HEK293 (cell line): Measurements from ENCODE around the gene HEATR3.

ENCODE experiments used
- GFI1B ChIP-seq: fragments of 450-650 bp; formaldehyde crosslinking; IDR thresholded peaks from 2 replicates; pipeline ENCODE4 v1.5.1; 2016; ENCODE audit warnings: missing biosample characterization, missing genetic modification characterization
- HOXA7 ChIP-seq: sonication (generic); formaldehyde crosslinking; IDR thresholded peaks from 2 replicates; pipeline ENCODE4 v1.8.1; 2022; ENCODE audit warnings: missing genetic modification reagents, borderline replicate concordance
- KLF10 ChIP-seq: fragments of 450-650 bp; IDR thresholded peaks from 2 replicates; pipeline ENCODE4 v1.5.1; 2018; ENCODE audit warnings: missing biosample characterization, mild to moderate bottlenecking, missing genetic modification characterization
- MZF1 ChIP-seq: fragments of 450-650 bp; formaldehyde crosslinking; IDR thresholded peaks from 2 replicates; pipeline ENCODE4 v1.5.1; 2017; ENCODE audit warnings: missing biosample characterization, missing genetic modification characterization, borderline replicate concordance
- SCRT2 ChIP-seq: fragments of 450-650 bp; formaldehyde crosslinking; IDR thresholded peaks from 2 replicates; pipeline ENCODE4 v1.5.1; 2016; ENCODE audit warnings: missing biosample characterization, missing genetic modification characterization
- SP3 ChIP-seq: fragments of 450-650 bp; formaldehyde crosslinking; IDR thresholded peaks from 2 replicates; pipeline ENCODE4 v1.5.1; 2016; ENCODE audit warnings: missing biosample characterization, missing genetic modification characterization
- ZBTB1 ChIP-seq: fragments of 450-650 bp; formaldehyde crosslinking; IDR thresholded peaks from 2 replicates; pipeline ENCODE4 v1.5.1; 2016; ENCODE audit warnings: missing biosample characterization, missing genetic modification characterization
- ZFHX2 ChIP-seq: fragments of 450-650 bp; formaldehyde crosslinking; conservative IDR thresholded peaks from 2 replicates; pipeline ENCODE4 v1.5.1; 2016; ENCODE audit warnings: missing biosample characterization, missing genetic modification characterization
- ZFP37 ChIP-seq: fragments of 450-650 bp; formaldehyde crosslinking; IDR thresholded peaks from 2 replicates; pipeline ENCODE4 v1.5.1; 2016; ENCODE audit warnings: missing biosample characterization, missing genetic modification characterization
- ZNF132 ChIP-seq: fragments of 450-650 bp; formaldehyde crosslinking; IDR thresholded peaks from 2 replicates; pipeline ENCODE4 v1.5.1; 2017; ENCODE audit warnings: missing biosample characterization, missing genetic modification characterization, borderline replicate concordance
- ZNF140 ChIP-seq: fragments of 450-650 bp; formaldehyde crosslinking; IDR thresholded peaks from 2 replicates; pipeline ENCODE4 v1.5.1; 2016; ENCODE audit warnings: missing biosample characterization, missing genetic modification characterization
- ZNF155 ChIP-seq: fragments of 450-650 bp; formaldehyde crosslinking; IDR thresholded peaks from 2 replicates; pipeline ENCODE4 v1.5.1; 2016; ENCODE audit warnings: missing biosample characterization, missing genetic modification characterization
- ZNF221 ChIP-seq: fragments of 450-650 bp; formaldehyde crosslinking; IDR thresholded peaks from 2 replicates; pipeline ENCODE4 v1.5.1; 2017; ENCODE audit warnings: missing biosample characterization, missing genetic modification characterization, borderline replicate concordance
- ZNF223 ChIP-seq: fragments of 450-650 bp; formaldehyde crosslinking; IDR thresholded peaks from 2 replicates; pipeline ENCODE4 v1.5.1; 2016; ENCODE audit warnings: missing biosample characterization, missing genetic modification characterization
- ZNF24 ChIP-seq: fragments of 450-650 bp; formaldehyde crosslinking; IDR thresholded peaks from 2 replicates; pipeline ENCODE4 v1.5.1; 2016; ENCODE audit warnings: missing biosample characterization, missing genetic modification characterization
- ZNF324 ChIP-seq: fragments of 450-650 bp; formaldehyde crosslinking; IDR thresholded peaks from 2 replicates; pipeline ENCODE4 v1.5.1; 2016; ENCODE audit warnings: missing biosample characterization, missing genetic modification characterization
- ZNF426 ChIP-seq: fragments of 450-650 bp; formaldehyde crosslinking; IDR thresholded peaks from 2 replicates; pipeline ENCODE4 v1.5.1; 2017; ENCODE audit warnings: missing biosample characterization, missing genetic modification characterization, mild to moderate bottlenecking, inconsistent platforms, moderate library complexity
- ZNF473 ChIP-seq: fragments of 450-650 bp; formaldehyde crosslinking; IDR thresholded peaks from 2 replicates; pipeline ENCODE4 v1.5.1; 2017; ENCODE audit warnings: missing biosample characterization, missing genetic modification characterization
- ZNF510 ChIP-seq: fragments of 450-650 bp; formaldehyde crosslinking; IDR thresholded peaks from 2 replicates; pipeline ENCODE4 v1.5.1; 2018; ENCODE audit warnings: mild to moderate bottlenecking, missing genetic modification characterization, missing biosample characterization; ENCODE audit not compliant: insufficient replicate concordance
- ZNF571 ChIP-seq: fragments of 450-650 bp; formaldehyde crosslinking; IDR thresholded peaks from 2 replicates; pipeline ENCODE4 v1.5.0; 2017; ENCODE audit warnings: missing biosample characterization, missing genetic modification characterization
- ZNF621 ChIP-seq: fragments of 450-650 bp; formaldehyde crosslinking; IDR thresholded peaks from 2 replicates; pipeline ENCODE4 v1.5.1; 2017; ENCODE audit warnings: missing biosample characterization, missing genetic modification characterization
- ZNF623 ChIP-seq: fragments of 450-650 bp; formaldehyde crosslinking; IDR thresholded peaks from 2 replicates; pipeline ENCODE4 v1.5.1; 2016; ENCODE audit warnings: missing biosample characterization, missing genetic modification characterization
- ZNF626 ChIP-seq: fragments of 450-650 bp; sonication (Bioruptor Pico); formaldehyde crosslinking; IDR thresholded peaks from 2 replicates; pipeline ENCODE4 v1.5.1; 2018; ENCODE audit warnings: missing biosample characterization, missing genetic modification characterization, inconsistent platforms
- ZNF639 ChIP-seq: fragments of 450-650 bp; formaldehyde crosslinking; IDR thresholded peaks from 2 replicates; pipeline ENCODE4 v1.5.1; 2016; ENCODE audit warnings: missing biosample characterization, missing genetic modification characterization
- ZNF660 ChIP-seq: fragments of 450-650 bp; IDR thresholded peaks from 2 replicates; pipeline ENCODE4 v1.5.1; 2018; ENCODE audit warnings: missing biosample characterization, mild to moderate bottlenecking, missing genetic modification characterization
- ZSCAN23 ChIP-seq: fragments of 450-650 bp; formaldehyde crosslinking; IDR thresholded peaks from 2 replicates; pipeline ENCODE4 v1.5.1; 2016; ENCODE audit warnings: missing biosample characterization, missing genetic modification characterization
- TF ChIP-seq, protein P1 (sequence below): fragments of 450-650 bp; formaldehyde crosslinking; IDR thresholded peaks from 2 replicates; pipeline ENCODE4 v1.5.1; 2016; ENCODE audit warnings: missing biosample characterization, missing genetic modification characterization
- TF ChIP-seq, protein P2 (sequence below): fragments of 450-650 bp; formaldehyde crosslinking; IDR thresholded peaks from 2 replicates; pipeline ENCODE4 v1.5.1; 2017; ENCODE audit warnings: missing biosample characterization, missing genetic modification characterization
- TF ChIP-seq, protein P3 (sequence below): fragments of 450-650 bp; formaldehyde crosslinking; IDR thresholded peaks from 2 replicates; pipeline ENCODE4 v1.5.1; 2017; ENCODE audit warnings: missing biosample characterization, missing genetic modification characterization
- TF ChIP-seq, protein P4 (sequence below): fragments of 450-650 bp; formaldehyde crosslinking; conservative IDR thresholded peaks from 2 replicates; pipeline ENCODE4 v1.5.1; 2016; ENCODE audit warnings: low read depth, missing biosample characterization, missing genetic modification characterization

The HEATR3 gene

GRCh38 chr16:50024684-50025536 lies 40.9 kb upstream of the HEATR3 start, which contains the start of gene CNEP1R1 (continued):
- TF ChIP-seq ZNF571 (tag by site-specific recombination) = no peak
- no peak for TF ChIP-seq ZNF623 (tag by site-specific recombination)
- no peak for TF ChIP-seq ZNF426 (tag by site-specific recombination)
- peak; percentile 61; the same call in 1 of the 2 replicates for TF ChIP-seq ZNF660 (tag by site-specific recombination)
- TF ChIP-seq GFI1B (tag by site-specific recombination) = no peak
- 0 out of 2 replicates have a peak, but pooled peaks have one; percentile 9 for TF ChIP-seq MZF1 (tag by site-specific recombination)
- no peak for TF ChIP-seq HOXA7 (CRISPR knock-in tag)
- TF ChIP-seq ZNF639 (tag by site-specific recombination) = no peak
- no peak for TF ChIP-seq ZNF223 (tag by site-specific recombination)
- TF ChIP-seq, protein P1, sequence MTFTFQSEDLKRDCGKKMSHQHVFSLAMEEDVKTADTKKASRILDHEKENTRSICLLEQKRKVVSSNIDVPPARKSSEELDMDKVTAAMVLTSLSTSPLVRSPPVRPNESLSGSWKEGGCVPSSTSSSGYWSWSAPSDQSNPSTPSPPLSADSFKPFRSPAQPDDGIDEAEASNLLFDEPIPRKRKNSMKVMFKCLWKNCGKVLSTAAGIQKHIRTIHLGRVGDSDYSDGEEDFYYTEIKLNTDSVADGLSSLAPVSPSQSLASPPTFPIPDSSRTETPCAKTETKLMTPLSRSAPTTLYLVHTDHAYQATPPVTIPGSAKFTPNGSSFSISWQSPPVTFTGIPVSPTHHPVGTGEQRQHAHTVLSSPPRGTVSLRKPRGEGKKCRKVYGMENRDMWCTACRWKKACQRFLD = no peak
- peak; percentile 97 for TF ChIP-seq SP3 (tag by site-specific recombination)
- no peak for TF ChIP-seq ZNF510 (tag by site-specific recombination)
- no peak for TF ChIP-seq ZSCAN23 (tag by site-specific recombination)
- no peak for TF ChIP-seq ZBTB1 (tag by site-specific recombination)
- TF ChIP-seq SCRT2 (tag by site-specific recombination) = no peak
- TF ChIP-seq ZNF24 (tag by site-specific recombination) = peak; percentile 73
- TF ChIP-seq ZNF626 (tag by site-specific recombination) = no peak
- TF ChIP-seq ZNF155 (tag by site-specific recombination) = no peak
- TF ChIP-seq ZFP37 (tag by site-specific recombination) = no peak
- peak; percentile 67; the same call in 1 of the 2 replicates for TF ChIP-seq ZNF324 (tag by site-specific recombination)
- TF ChIP-seq ZNF221 (tag by site-specific recombination) = no peak
- no peak for TF ChIP-seq ZNF473 (tag by site-specific recombination)
- TF ChIP-seq, protein P2, sequence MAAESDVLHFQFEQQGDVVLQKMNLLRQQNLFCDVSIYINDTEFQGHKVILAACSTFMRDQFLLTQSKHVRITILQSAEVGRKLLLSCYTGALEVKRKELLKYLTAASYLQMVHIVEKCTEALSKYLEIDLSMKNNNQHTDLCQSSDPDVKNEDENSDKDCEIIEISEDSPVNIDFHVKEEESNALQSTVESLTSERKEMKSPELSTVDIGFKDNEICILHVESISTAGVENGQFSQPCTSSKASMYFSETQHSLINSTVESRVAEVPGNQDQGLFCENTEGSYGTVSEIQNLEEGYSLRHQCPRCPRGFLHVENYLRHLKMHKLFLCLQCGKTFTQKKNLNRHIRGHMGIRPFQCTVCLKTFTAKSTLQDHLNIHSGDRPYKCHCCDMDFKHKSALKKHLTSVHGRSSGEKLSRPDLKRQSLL = no peak
- TF ChIP-seq KLF10 = peak; percentile 35; the same call in 1 of the 2 replicates
- TF ChIP-seq, protein P3, sequence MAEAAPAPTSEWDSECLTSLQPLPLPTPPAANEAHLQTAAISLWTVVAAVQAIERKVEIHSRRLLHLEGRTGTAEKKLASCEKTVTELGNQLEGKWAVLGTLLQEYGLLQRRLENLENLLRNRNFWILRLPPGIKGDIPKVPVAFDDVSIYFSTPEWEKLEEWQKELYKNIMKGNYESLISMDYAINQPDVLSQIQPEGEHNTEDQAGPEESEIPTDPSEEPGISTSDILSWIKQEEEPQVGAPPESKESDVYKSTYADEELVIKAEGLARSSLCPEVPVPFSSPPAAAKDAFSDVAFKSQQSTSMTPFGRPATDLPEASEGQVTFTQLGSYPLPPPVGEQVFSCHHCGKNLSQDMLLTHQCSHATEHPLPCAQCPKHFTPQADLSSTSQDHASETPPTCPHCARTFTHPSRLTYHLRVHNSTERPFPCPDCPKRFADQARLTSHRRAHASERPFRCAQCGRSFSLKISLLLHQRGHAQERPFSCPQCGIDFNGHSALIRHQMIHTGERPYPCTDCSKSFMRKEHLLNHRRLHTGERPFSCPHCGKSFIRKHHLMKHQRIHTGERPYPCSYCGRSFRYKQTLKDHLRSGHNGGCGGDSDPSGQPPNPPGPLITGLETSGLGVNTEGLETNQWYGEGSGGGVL (tag by site-specific recombination) = peak; percentile 44; the same call in 1 of the 2 replicates
- TF ChIP-seq ZNF132 (tag by site-specific recombination) = no peak
- no peak for TF ChIP-seq ZNF140 (tag by site-specific recombination)
- peak; percentile 84 for TF ChIP-seq ZFHX2 (tag by site-specific recombination)
- TF ChIP-seq, protein P4, sequence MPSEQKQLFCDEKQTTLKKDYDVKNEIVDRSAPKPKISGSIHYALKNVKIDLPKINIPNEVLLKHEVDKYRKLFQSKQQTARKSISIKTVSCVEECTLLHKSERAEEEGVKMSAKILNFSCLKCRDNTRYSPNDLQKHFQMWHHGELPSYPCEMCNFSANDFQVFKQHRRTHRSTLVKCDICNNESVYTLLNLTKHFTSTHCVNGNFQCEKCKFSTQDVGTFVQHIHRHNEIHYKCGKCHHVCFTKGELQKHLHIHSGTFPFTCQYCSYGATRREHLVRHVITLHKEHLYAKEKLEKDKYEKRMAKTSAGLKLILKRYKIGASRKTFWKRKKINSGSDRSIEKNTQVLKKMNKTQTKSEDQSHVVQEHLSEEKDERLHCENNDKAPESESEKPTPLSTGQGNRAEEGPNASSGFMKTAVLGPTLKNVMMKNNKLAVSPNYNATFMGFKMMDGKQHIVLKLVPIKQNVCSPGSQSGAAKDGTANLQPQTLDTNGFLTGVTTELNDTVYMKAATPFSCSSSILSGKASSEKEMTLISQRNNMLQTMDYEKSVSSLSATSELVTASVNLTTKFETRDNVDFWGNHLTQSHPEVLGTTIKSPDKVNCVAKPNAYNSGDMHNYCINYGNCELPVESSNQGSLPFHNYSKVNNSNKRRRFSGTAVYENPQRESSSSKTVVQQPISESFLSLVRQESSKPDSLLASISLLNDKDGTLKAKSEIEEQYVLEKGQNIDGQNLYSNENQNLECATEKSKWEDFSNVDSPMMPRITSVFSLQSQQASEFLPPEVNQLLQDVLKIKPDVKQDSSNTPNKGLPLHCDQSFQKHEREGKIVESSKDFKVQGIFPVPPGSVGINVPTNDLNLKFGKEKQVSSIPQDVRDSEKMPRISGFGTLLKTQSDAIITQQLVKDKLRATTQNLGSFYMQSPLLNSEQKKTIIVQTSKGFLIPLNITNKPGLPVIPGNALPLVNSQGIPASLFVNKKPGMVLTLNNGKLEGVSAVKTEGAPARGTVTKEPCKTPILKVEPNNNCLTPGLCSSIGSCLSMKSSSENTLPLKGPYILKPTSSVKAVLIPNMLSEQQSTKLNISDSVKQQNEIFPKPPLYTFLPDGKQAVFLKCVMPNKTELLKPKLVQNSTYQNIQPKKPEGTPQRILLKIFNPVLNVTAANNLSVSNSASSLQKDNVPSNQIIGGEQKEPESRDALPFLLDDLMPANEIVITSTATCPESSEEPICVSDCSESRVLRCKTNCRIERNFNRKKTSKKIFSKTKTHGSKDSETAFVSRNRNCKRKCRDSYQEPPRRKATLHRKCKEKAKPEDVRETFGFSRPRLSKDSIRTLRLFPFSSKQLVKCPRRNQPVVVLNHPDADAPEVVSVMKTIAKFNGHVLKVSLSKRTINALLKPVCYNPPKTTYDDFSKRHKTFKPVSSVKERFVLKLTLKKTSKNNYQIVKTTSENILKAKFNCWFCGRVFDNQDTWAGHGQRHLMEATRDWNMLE (tag by site-specific recombination) = 0 out of 2 replicates have a peak, but pooled peaks have one; percentile 18
- no peak for TF ChIP-seq ZNF621
